K562 (cell line): ENCODE results near the gene SENP3. TPM values are rescaled to one million over a fixed set of nuclear protein-coding genes. Genes with fewer than 3 reads are reported as not detected.

Source experiments
- FOXO4 ChIP-seq: fragments of 450-650 bp; formaldehyde crosslinking; IDR thresholded peaks from 2 replicates; pipeline ENCODE4 v1.4.0; 2020; ENCODE audit warnings: mild to moderate bottlenecking, moderate library complexity
- HDAC1 ChIP-seq, 2 experiments: fragments of 450-650 bp; IDR thresholded peaks; 2 replicates each; pipeline ENCODE4 v1.6.1; 2016 to 2017; ENCODE audit warnings: inconsistent platforms in 1 of 2, mild to moderate bottlenecking in 1 of 2, moderate library complexity in 1 of 2
- RBFOX2 ChIP-seq: fragments of 200-400 bp; formaldehyde crosslinking; IDR thresholded peaks from 2 replicates; pipeline ENCODE4 v1.6.1; 2017; ENCODE audit warnings: low read depth, mild to moderate bottlenecking, low read length, moderate library complexity
- STAT5A ChIP-seq: IDR thresholded peaks from 2 replicates; pipeline ENCODE4 v1.6.1; 2012; ENCODE audit warnings: low read length, inconsistent platforms, borderline replicate concordance
- SUPT5H ChIP-seq: fragments of 450-650 bp; IDR thresholded peaks from 2 replicates; pipeline ENCODE4 v1.6.1; 2016
- ZNF232 ChIP-seq: sonication (generic); formaldehyde crosslinking; IDR thresholded peaks from 2 replicates; pipeline ENCODE4 v1.8.0; 2022; ENCODE audit warnings: mild to moderate bottlenecking, missing genetic modification reagents
- ZNF77 ChIP-seq: fragments of 250-450 bp; sonication (Bioruptor Pico); IDR thresholded peaks from 2 replicates; pipeline ENCODE4 v1.5.0; 2020
- polyA plus RNA-seq, 8 experiments: library from polyadenylated mRNA; depleted of rRNA in 4 of 8; stranded (reverse) in 5 of 8; unstranded in 3 of 8; fragments of >200 nt; fragmentation: Nextera tagmentation in 2 of 8; fragmentation: Illumina TruSeq in 1 of 8; extraction: Ambion mirVana in 2 of 8; extraction: Trizol in 1 of 8; gene quantifications; 2 replicates each; pipeline versions ENCODE4 v1.2.1 to v1.2.3, GENCODE V29; 2011 to 2014; ENCODE audit warnings: inconsistent platforms in 1 of 8, missing spikeins in 1 of 8
- total RNA-seq, 7 experiments: library from RNA; depleted of rRNA in 6 of 7; stranded (reverse); fragments of >200 nt in 6 of 7; fragmentation: Illumina TruSeq in 2 of 7; extraction: Trizol in 2 of 7; gene quantifications; 2 replicates each; pipeline versions ENCODE4 v1.2.1 to v1.2.3, GENCODE V29; 2011 to 2021; ENCODE audit warnings: low replicate concordance in 1 of 7
- TF ChIP-seq, protein P1 (sequence below): fragments of 250-450 bp; sonication (Bioruptor Pico); IDR thresholded peaks from 2 replicates; pipeline ENCODE4 v1.5.0; 2021; ENCODE audit warnings: mild to moderate bottlenecking, moderate library complexity
- TF ChIP-seq, protein P2 (sequence below): fragments of 450-650 bp; conservative IDR thresholded peaks from 2 replicates; pipeline ENCODE4 v1.6.1; 2016; ENCODE audit warnings: missing genetic modification characterization, low read depth, mild to moderate bottlenecking, missing compliant biosample characterization, moderate library complexity
- TF ChIP-seq, protein P3 (sequence below), 2 experiments: fragments of 450-650 bp; formaldehyde crosslinking in 1 of 2; IDR thresholded peaks; 2 replicates each; pipeline versions ENCODE4 v1.4.0 to v1.6.1; 2014 to 2020; ENCODE audit warnings: mild to moderate bottlenecking in 2 of 2, borderline replicate concordance in 1 of 2, low read depth in 1 of 2

SENP3 gene
- total and polyA plus RNA-seq, 9 of the 15 experiments (the other 6 are each of a cell fraction or from before 2014, with no cell fraction given): 0.63 to 102 (median 78.8) TPM

DNA sequence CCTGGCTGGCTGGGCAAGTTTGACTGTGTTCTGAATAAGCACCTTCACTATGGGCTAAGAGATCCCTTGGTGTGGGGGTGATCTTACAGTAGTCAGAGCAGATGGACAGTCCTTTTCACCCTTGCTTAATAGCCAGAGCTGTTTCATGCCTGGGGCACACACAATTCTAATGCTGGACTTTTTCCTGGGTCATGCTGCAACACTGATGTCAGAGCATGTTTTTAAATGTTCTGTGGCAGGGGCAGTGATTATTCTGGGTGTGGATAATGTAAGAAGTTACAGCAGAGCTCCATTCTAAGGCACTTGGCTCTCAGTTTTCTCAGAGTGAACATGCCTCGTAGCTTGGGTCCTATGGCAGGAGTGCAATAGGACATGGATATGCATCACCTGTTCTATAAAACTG is 13.8 kb downstream of the SENP3 start (continued):
- TF ChIP-seq, protein P1, sequence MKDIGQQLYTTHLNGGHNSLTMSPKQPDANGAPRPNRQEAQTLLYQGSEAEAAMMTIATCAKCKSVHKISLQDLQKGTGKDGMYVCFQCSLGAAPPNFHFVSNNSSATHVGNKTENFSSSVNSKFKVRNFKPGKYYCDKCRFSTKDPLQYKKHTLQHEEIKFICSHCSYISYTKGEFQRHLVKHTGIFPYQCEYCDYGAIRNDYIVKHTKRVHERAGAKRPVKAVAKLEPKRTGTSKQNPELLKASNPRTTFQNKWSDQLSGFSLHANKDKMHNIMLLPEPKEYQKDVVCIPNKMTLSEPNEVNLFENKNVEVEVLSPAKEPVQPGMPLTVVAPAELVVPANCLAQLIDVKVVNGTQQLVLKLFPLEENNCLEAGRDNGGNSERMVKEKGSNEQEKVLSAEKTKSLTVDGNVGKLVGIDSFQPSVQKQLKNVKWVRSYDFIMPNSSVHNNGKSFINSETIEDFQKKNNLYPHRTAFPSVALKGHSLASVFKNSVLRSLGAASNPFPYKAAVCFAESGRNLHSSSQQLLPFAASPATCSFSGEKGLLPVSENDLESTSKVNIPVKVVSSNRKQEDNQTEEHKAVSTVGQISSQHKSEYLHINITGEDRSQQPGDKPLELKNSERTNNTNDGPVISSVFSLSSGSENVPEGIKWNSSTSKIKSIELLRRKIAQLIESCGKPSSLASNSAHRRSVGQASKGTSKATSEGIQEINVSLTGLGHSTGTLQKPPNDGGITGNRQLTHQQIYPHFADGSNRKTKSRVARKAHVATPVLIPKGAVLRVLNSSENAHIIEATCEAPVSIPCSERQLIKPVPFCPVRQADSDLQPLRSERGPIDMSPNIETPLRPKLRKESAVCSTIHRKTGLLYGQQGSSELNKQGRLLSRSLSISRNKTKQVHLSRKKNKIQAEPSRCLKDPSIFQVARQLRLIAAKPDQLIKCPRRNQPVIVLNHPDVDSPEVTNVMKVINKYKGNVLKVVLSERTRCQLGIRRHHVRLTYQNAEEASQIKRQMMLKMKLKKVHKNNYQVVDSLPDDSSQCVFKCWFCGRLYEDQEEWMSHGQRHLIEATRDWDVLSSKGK (CRISPR knock-in tag): no peak
- TF ChIP-seq ZNF77 (CRISPR knock-in tag): no peak
- TF ChIP-seq ZNF232 (CRISPR knock-in tag): no peak
- TF ChIP-seq, protein P2, sequence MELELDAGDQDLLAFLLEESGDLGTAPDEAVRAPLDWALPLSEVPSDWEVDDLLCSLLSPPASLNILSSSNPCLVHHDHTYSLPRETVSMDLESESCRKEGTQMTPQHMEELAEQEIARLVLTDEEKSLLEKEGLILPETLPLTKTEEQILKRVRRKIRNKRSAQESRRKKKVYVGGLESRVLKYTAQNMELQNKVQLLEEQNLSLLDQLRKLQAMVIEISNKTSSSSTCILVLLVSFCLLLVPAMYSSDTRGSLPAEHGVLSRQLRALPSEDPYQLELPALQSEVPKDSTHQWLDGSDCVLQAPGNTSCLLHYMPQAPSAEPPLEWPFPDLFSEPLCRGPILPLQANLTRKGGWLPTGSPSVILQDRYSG: no peak
- TF ChIP-seq FOXO4 (CRISPR knock-in tag): no peak
- no peak for TF ChIP-seq HDAC1 (IDR thresholded peaks at IDR 0.05)
- 0 out of 2 replicates have a peak, but pooled peaks have one; percentile 3 for TF ChIP-seq RBFOX2
- TF ChIP-seq SUPT5H: 0 out of 2 replicates have a peak, but pooled peaks have one; percentile 4
- TF ChIP-seq, protein P3, sequence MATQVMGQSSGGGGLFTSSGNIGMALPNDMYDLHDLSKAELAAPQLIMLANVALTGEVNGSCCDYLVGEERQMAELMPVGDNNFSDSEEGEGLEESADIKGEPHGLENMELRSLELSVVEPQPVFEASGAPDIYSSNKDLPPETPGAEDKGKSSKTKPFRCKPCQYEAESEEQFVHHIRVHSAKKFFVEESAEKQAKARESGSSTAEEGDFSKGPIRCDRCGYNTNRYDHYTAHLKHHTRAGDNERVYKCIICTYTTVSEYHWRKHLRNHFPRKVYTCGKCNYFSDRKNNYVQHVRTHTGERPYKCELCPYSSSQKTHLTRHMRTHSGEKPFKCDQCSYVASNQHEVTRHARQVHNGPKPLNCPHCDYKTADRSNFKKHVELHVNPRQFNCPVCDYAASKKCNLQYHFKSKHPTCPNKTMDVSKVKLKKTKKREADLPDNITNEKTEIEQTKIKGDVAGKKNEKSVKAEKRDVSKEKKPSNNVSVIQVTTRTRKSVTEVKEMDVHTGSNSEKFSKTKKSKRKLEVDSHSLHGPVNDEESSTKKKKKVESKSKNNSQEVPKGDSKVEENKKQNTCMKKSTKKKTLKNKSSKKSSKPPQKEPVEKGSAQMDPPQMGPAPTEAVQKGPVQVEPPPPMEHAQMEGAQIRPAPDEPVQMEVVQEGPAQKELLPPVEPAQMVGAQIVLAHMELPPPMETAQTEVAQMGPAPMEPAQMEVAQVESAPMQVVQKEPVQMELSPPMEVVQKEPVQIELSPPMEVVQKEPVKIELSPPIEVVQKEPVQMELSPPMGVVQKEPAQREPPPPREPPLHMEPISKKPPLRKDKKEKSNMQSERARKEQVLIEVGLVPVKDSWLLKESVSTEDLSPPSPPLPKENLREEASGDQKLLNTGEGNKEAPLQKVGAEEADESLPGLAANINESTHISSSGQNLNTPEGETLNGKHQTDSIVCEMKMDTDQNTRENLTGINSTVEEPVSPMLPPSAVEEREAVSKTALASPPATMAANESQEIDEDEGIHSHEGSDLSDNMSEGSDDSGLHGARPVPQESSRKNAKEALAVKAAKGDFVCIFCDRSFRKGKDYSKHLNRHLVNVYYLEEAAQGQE (IDR thresholded peaks at IDR 0.05; ENCODE audit: borderline replicate concordance): no peak
- TF ChIP-seq, protein P3 (CRISPR knock-in tag; IDR thresholded peaks at IDR 0.05; ENCODE audit: low read depth): no peak
- TF ChIP-seq STAT5A: no peak
